HCEC 1CT (cell line): ENCODE results near the gene CEP55.

Source experiments
- DNase-seq: peaks from one replicate; pipeline ENCODE4 v3.0.0-alpha.2; 2017

The CEP55 gene

GRCh38 chr10:93568105-93568390 is 71.6 kb downstream of the CEP55 start:
- no peak for DNase-seq

- no peak for DNase-seq
These were observed 74.0 kb downstream of the CEP55 start for GRCh38 chr10:93570383-93570782.

GRCh38 chr10:93572606-93573005 is 76.2 kb downstream of the CEP55 start:
- no peak for DNase-seq

- DNase-seq = no peak
These were observed 76.9 kb downstream of the CEP55 start for GRCh38 chr10:93573051-93573909.

GRCh38 chr10:93573924-93574323 is 77.5 kb downstream of the CEP55 start:
- DNase-seq = no peak

GRCh38 chr10:93576888-93577287 is 80.5 kb downstream of the CEP55 start:
- DNase-seq = no peak

- DNase-seq = no peak
These were observed 81.2 kb downstream of the CEP55 start for GRCh38 chr10:93577565-93577964.
